ENCODE measurements around the gene SLC7A7.

SLC7A7 gene

DNA sequence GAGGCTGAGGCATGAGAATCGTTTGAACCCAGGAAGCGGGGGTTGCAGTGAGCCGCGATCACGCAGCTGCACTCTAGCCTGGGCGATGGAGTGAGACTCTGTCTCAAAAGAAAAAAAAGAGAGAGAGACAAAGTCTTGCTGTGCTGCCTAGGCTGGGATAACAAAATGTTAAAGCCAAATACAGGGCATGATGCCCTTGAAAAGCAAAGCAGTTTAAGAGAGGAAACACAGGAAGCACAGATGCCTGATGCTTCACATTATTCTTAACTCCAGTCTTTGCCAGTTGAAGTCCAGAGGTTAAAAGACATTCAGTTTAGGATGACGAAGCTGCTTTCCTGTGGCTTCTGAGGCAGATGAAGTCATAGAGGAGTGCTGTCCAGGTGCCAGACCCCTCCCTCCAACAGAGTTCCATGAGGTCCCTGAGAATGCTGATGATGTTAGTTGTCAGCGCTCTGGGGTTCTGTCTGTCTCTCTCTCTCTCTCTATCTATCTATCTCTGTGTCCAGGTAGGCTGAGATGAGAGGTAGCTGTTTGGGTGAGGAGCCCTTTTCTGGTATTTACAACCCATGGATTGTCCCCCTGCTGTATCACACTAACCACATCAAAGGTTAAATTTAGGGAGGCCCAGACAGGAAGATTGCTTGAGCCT lies 9.6 kb upstream of the SLC7A7 start:
- no peaks in the 10 kb centered on the region for H3K9me3 ChIP-seq (ENCODE audit: control insufficient read depth, insufficient read depth, low read depth, low read length)
- ChIA-PET POLR2A (interaction anchor here (0.6 to 1.4 kb wide), 4 partner anchors 12 to 58 kb away, joined by 3 to 6 read pairs (median 3); no protein-coding TSS in a partner anchor), CTCF (interaction anchor here (0.8 to 4.7 kb wide), 6 partner anchors 27 to 254 kb away, joined by 3 to 115 read pairs (median 7); partner anchors contain the start of gene OXA1L)
- no peaks in the 10 kb centered on the region for H3K36me3 ChIP-seq (ENCODE audit: control insufficient read depth in 2 of 2, insufficient read depth in 1 of 2, low read length in 2 of 2)
- H3K4me1 ChIP-seq (ENCODE audit: control insufficient read depth, insufficient read depth, low read length), result peaks cover 2% of the 10 kb centered on the region; the same call in 1 of the 2 replicates
- no peak overlapping the region for H3K4me3 ChIP-seq (ENCODE audit: low read depth, low read length)
- H3K27ac ChIP-seq (ENCODE audit: extremely low read depth, low read depth, low read length), result no peak overlapping the region
- TF ChIP-seq ZNF366 (tag by site-specific recombination; conservative IDR thresholded peaks at IDR 0.05) (peak; percentile 68), ZNF549 (tag by site-specific recombination; IDR thresholded peaks at IDR 0.05) (no peak), ZSCAN30 (tag by site-specific recombination; IDR thresholded peaks at IDR 0.05) (no peak), ZNF426 (tag by site-specific recombination; IDR thresholded peaks at IDR 0.05) (no peak), ZNF280D (tag by site-specific recombination; IDR thresholded peaks at IDR 0.05) (no peak), ZNF629 (tag by site-specific recombination; IDR thresholded peaks at IDR 0.05) (peak; percentile 94), ZNF10 (tag by site-specific recombination; IDR thresholded peaks at IDR 0.05) (peak; percentile 70), GLIS2 (tag by site-specific recombination; IDR thresholded peaks at IDR 0.05) (no peak), ZNF248 (tag by site-specific recombination; IDR thresholded peaks at IDR 0.05) (no peak), WT1 (tag by site-specific recombination; IDR thresholded peaks at IDR 0.05) (no peak), EGR2 (tag by site-specific recombination; IDR thresholded peaks at IDR 0.05; ENCODE audit: low read depth) (no peak), ZNF394 (tag by site-specific recombination; IDR thresholded peaks at IDR 0.05; ENCODE audit: borderline replicate concordance) (no peak), ZNF548 (tag by site-specific recombination; IDR thresholded peaks at IDR 0.05) (no peak), ZBTB8A (tag by site-specific recombination; IDR thresholded peaks at IDR 0.05) (no peak), ZBTB44 (tag by site-specific recombination; IDR thresholded peaks at IDR 0.05) (no peak), MEIS1 (CRISPR knock-in tag; IDR thresholded peaks at IDR 0.05; ENCODE audit: borderline replicate concordance) (no peak), GLIS1 (tag by site-specific recombination; IDR thresholded peaks at IDR 0.05) (peak; percentile 48), ZNF404 (tag by site-specific recombination; IDR thresholded peaks at IDR 0.05) (no peak), ZNF362 (tag by site-specific recombination; IDR thresholded peaks at IDR 0.05) (no peak), ZNF518A (tag by site-specific recombination; conservative IDR thresholded peaks at IDR 0.05; ENCODE audit: low read depth) (no peak), ZNF112 (tag by site-specific recombination; IDR thresholded peaks at IDR 0.05) (no peak), ZBTB21 (tag by site-specific recombination; IDR thresholded peaks at IDR 0.05) (peak; percentile 87)
- TF ChIP-seq, protein P1, sequence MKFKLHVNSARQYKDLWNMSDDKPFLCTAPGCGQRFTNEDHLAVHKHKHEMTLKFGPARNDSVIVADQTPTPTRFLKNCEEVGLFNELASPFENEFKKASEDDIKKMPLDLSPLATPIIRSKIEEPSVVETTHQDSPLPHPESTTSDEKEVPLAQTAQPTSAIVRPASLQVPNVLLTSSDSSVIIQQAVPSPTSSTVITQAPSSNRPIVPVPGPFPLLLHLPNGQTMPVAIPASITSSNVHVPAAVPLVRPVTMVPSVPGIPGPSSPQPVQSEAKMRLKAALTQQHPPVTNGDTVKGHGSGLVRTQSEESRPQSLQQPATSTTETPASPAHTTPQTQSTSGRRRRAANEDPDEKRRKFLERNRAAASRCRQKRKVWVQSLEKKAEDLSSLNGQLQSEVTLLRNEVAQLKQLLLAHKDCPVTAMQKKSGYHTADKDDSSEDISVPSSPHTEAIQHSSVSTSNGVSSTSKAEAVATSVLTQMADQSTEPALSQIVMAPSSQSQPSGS (tag by site-specific recombination; IDR thresholded peaks at IDR 0.05; ENCODE audit: low read depth), result peak; percentile 22
